K562 (cell line): ENCODE data around the gene DGCR2. TPM values are rescaled to one million over a fixed set of nuclear protein-coding genes. Genes with fewer than 3 reads are reported as not detected.

Experiments
- CHCHD3 ChIP-seq: fragments of 250-450 bp; sonication (Bioruptor Pico); IDR thresholded peaks from 2 replicates; pipeline ENCODE4 v2.1.2; 2022; ENCODE audit warnings: mild to moderate bottlenecking
- DNMT1 ChIP-seq: fragments of 450-650 bp; IDR thresholded peaks from 2 replicates; pipeline ENCODE4 v1.6.1; 2016; ENCODE audit warnings: antibody characterized with exemption, mild to moderate bottlenecking
- DPF2 ChIP-seq: fragments of 450-650 bp; IDR thresholded peaks from 2 replicates; pipeline ENCODE4 v1.6.1; 2016
- EP400 ChIP-seq: fragments of 450-650 bp; IDR thresholded peaks from 2 replicates; pipeline ENCODE4 v1.6.1; 2017; ENCODE audit warnings: antibody characterized with exemption, mild to moderate bottlenecking, moderate library complexity
- GABPA ChIP-seq: fragments of 200-800 bp; sonication (Bioruptor generic); conservative IDR thresholded peaks from 2 replicates; pipeline ENCODE4 v1.6.1; 2016; ENCODE audit warnings: low read depth, missing genetic modification characterization, missing compliant biosample characterization
- HMGN3 ChIP-seq: IDR thresholded peaks from 2 replicates; pipeline ENCODE4 v1.6.1; 2011; ENCODE audit warnings: borderline replicate concordance, low read depth, mild to moderate bottlenecking, mixed read lengths, low read length; ENCODE audit not compliant: insufficient read length; ENCODE audit errors: extremely low read depth
- MTA2 ChIP-seq: fragments of 450-650 bp; IDR thresholded peaks from 2 replicates; pipeline ENCODE4 v1.6.1; 2016; ENCODE audit warnings: low read depth
- POLR3A ChIP-seq: IDR thresholded peaks from 2 replicates; pipeline ENCODE4 v1.6.1; 2011; ENCODE audit warnings: borderline replicate concordance, mild to moderate bottlenecking, moderate library complexity; ENCODE audit not compliant: insufficient read length, insufficient read depth; ENCODE audit errors: extremely low read depth
- PRMT5 ChIP-seq: sonication (generic); formaldehyde crosslinking; IDR thresholded peaks from 2 replicates; pipeline ENCODE4 v1.5.0; 2020; ENCODE audit warnings: missing genetic modification reagents
- RHOXF2B ChIP-seq: fragments of 250-450 bp; sonication (Bioruptor Pico); conservative IDR thresholded peaks from 2 replicates; pipeline ENCODE4 v1.5.1; 2021
- SAP30 ChIP-seq: fragments of 200-600 bp; sonication (generic); IDR thresholded peaks from 2 replicates; pipeline ENCODE4 v1.6.1; 2012; ENCODE audit warnings: borderline replicate concordance, low read depth, mild to moderate bottlenecking, moderate library complexity, low read length, control low read depth, inconsistent platforms; ENCODE audit not compliant: insufficient read depth, poor library complexity, severe bottlenecking
- SMAD2 ChIP-seq: fragments of 150-350 bp; IDR thresholded peaks from 2 replicates; pipeline ENCODE4 v1.6.1; 2014; ENCODE audit warnings: low read depth, mild to moderate bottlenecking, low read length
- SMARCA5 ChIP-seq: fragments of 450-650 bp; IDR thresholded peaks from 2 replicates; pipeline ENCODE4 v1.6.1; 2016
- WHSC1 ChIP-seq: IDR thresholded peaks from one replicate; pipeline ENCODE4 v1.6.1; 2012; ENCODE audit warnings: low read length, control low read depth, inconsistent platforms
- ZBTB43 ChIP-seq: sonication (generic); formaldehyde crosslinking; IDR thresholded peaks from 2 replicates; pipeline ENCODE4 v1.8.0; 2023; ENCODE audit warnings: mild to moderate bottlenecking, missing genetic modification reagents
- ZBTB8A ChIP-seq: fragments of 450-650 bp; IDR thresholded peaks from 2 replicates; pipeline ENCODE4 v1.6.1; 2018; ENCODE audit warnings: mild to moderate bottlenecking, moderate library complexity; ENCODE audit not compliant: partially characterized antibody
- ZC3H11A ChIP-seq: IDR thresholded peaks from 2 replicates; pipeline ENCODE4 v1.6.1; 2012; ENCODE audit warnings: low read depth, low read length, improper control_type of control experiment
- ZNF146 ChIP-seq: IDR thresholded peaks from one replicate; pipeline ENCODE4 v1.6.1; 2018; ENCODE audit warnings: missing compliant biosample characterization; ENCODE audit not compliant: unreplicated experiment
- ZNF324 ChIP-seq: fragments of 250-450 bp; sonication (Bioruptor Pico); IDR thresholded peaks from 2 replicates; pipeline ENCODE4 v1.4.0; 2020; ENCODE audit warnings: mild to moderate bottlenecking
- ZSCAN32 ChIP-seq: fragments of 450-650 bp; formaldehyde crosslinking; IDR thresholded peaks from 2 replicates; pipeline ENCODE4 v1.4.0; 2020; ENCODE audit warnings: mild to moderate bottlenecking, moderate library complexity
- polyA plus RNA-seq, 8 experiments: library from polyadenylated mRNA; depleted of rRNA in 4 of 8; stranded (reverse) in 5 of 8; unstranded in 3 of 8; fragments of >200 nt; fragmentation: Nextera tagmentation in 2 of 8; fragmentation: Illumina TruSeq in 1 of 8; extraction: Ambion mirVana in 2 of 8; extraction: Trizol in 1 of 8; gene quantifications; 2 replicates each; pipeline versions ENCODE4 v1.2.1 to v1.2.3, GENCODE V29; 2011 to 2014; ENCODE audit warnings: inconsistent platforms in 1 of 8, missing spikeins in 1 of 8
- total RNA-seq, 7 experiments: library from RNA; depleted of rRNA in 6 of 7; stranded (reverse); fragments of >200 nt in 6 of 7; fragmentation: Illumina TruSeq in 2 of 7; extraction: Trizol in 2 of 7; gene quantifications; 2 replicates each; pipeline versions ENCODE4 v1.2.1 to v1.2.3, GENCODE V29; 2011 to 2021; ENCODE audit warnings: low replicate concordance in 1 of 7
- TF ChIP-seq, protein P1 (sequence below): fragments of 450-650 bp; formaldehyde crosslinking; IDR thresholded peaks from 2 replicates; pipeline ENCODE4 v1.4.0; 2020; ENCODE audit warnings: mild to moderate bottlenecking, moderate library complexity
- TF ChIP-seq, protein P2 (sequence below): sonication (generic); formaldehyde crosslinking; IDR thresholded peaks from 2 replicates; pipeline ENCODE4 v1.8.0; 2022; ENCODE audit warnings: mild to moderate bottlenecking, low read depth, missing genetic modification reagents
- TF ChIP-seq, protein P3 (sequence below): fragments of 200-400 bp; formaldehyde crosslinking; IDR thresholded peaks from 2 replicates; pipeline ENCODE4 v1.6.1; 2017; ENCODE audit warnings: mild to moderate bottlenecking, low read depth, low read length, moderate library complexity

The DGCR2 gene
- total and polyA plus RNA-seq, 9 of the 15 experiments (the other 6 are each of a cell fraction or from before 2014, with no cell fraction given) = 0.69 to 101 (median 56.4) TPM

DNA sequence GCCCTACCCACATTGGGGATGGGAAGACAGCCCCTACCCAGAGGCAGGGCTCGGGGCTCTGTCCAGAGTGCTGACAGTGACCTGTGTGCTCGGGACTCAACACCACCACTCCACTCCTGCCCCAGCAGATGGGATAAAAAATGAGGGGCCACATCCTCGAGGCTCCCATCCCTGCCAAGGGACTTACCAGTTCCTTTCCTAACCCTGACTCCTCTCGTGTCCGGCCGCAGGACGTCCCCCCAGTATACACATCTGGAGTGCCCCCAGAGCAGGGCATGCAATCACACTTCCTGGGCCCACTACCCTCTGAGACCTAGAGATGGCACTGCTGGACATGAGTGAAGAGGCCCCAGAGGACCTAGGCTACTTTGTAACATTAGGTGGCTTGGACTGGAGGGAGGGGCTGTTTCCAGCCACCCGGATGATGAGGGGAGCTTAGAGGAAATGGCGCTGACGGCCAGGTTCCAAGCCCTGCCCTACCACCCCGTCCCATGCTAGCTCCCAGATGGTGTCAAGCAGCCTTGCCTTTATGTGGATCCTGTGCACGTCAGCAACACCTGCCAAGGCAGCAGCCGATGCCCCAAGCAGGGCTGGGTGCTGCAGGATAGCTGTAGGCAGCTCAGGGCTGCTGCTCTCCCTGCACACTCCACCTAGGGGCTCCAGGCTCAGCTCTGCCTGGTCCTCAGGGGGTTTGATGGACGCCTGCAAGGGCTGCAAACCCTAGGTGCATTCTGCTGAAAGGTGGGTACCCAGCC lies 86.6 kb downstream of the DGCR2 start (continued):
- TF ChIP-seq ZBTB43 (CRISPR knock-in tag) (no peak), SMAD2 (no peak), SAP30 (no peak), GABPA (no peak), HMGN3 (no peak), ZNF324 (no peak), POLR3A (no peak), PRMT5 (CRISPR knock-in tag) (peak; percentile 42; the same call in 1 of the 2 replicates), SMARCA5 (no peak), DNMT1 (peak; percentile 81; the same call in 1 of the 2 replicates), ZNF146 (CRISPR knock-in tag) (no peak), RHOXF2B (no peak), ZC3H11A (no peak), WHSC1 (no peak), ZSCAN32 (CRISPR knock-in tag) (no peak), CHCHD3 (0 out of 2 replicates have a peak, but pooled peaks have one; percentile 18), DPF2 (no peak), MTA2 (no peak), EP400 (no peak), ZBTB8A (no peak)
- TF ChIP-seq, protein P1, sequence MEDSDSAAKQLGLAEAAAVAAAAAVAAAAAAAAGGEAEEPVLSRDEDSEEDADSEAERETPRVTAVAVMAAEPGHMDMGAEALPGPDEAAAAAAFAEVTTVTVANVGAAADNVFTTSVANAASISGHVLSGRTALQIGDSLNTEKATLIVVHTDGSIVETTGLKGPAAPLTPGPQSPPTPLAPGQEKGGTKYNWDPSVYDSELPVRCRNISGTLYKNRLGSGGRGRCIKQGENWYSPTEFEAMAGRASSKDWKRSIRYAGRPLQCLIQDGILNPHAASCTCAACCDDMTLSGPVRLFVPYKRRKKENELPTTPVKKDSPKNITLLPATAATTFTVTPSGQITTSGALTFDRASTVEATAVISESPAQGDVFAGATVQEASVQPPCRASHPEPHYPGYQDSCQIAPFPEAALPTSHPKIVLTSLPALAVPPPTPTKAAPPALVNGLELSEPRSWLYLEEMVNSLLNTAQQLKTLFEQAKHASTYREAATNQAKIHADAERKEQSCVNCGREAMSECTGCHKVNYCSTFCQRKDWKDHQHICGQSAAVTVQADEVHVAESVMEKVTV (CRISPR knock-in tag) = no peak
- TF ChIP-seq, protein P2, sequence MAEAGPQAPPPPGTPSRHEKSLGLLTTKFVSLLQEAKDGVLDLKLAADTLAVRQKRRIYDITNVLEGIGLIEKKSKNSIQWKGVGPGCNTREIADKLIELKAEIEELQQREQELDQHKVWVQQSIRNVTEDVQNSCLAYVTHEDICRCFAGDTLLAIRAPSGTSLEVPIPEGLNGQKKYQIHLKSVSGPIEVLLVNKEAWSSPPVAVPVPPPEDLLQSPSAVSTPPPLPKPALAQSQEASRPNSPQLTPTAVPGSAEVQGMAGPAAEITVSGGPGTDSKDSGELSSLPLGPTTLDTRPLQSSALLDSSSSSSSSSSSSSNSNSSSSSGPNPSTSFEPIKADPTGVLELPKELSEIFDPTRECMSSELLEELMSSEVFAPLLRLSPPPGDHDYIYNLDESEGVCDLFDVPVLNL = no peak
- TF ChIP-seq, protein P3, sequence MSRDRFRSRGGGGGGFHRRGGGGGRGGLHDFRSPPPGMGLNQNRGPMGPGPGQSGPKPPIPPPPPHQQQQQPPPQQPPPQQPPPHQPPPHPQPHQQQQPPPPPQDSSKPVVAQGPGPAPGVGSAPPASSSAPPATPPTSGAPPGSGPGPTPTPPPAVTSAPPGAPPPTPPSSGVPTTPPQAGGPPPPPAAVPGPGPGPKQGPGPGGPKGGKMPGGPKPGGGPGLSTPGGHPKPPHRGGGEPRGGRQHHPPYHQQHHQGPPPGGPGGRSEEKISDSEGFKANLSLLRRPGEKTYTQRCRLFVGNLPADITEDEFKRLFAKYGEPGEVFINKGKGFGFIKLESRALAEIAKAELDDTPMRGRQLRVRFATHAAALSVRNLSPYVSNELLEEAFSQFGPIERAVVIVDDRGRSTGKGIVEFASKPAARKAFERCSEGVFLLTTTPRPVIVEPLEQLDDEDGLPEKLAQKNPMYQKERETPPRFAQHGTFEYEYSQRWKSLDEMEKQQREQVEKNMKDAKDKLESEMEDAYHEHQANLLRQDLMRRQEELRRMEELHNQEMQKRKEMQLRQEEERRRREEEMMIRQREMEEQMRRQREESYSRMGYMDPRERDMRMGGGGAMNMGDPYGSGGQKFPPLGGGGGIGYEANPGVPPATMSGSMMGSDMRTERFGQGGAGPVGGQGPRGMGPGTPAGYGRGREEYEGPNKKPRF = no peak
